SK-N-SH treated with all-trans-retinoic acid at 6 μM for 48 hours (cell line): Measurements from ENCODE around the gene PCBP1.

Source experiments
- ATAC-seq: fragments of 200-7000 bp; cut with Tn5 transposase; 3 replicates; pipeline ENCODE4 v1.9.1; 2020; ENCODE audit warnings: mild to moderate bottlenecking, moderate library complexity
- ARNTL ChIP-seq: fragments of 450-650 bp; formaldehyde crosslinking; IDR thresholded peaks from 2 replicates; pipeline ENCODE4 v1.5.0; 2020; ENCODE audit warnings: low read depth, mild to moderate bottlenecking, moderate library complexity, borderline replicate concordance
- CREB5 ChIP-seq: fragments of 250-450 bp; sonication (Bioruptor Pico); IDR thresholded peaks from 2 replicates; pipeline ENCODE4 v1.5.1; 2020; ENCODE audit warnings: low read depth, mild to moderate bottlenecking, moderate library complexity
- CSDC2 ChIP-seq: fragments of 250-450 bp; sonication (Bioruptor Pico); IDR thresholded peaks from 2 replicates; pipeline ENCODE4 v1.5.0; 2020; ENCODE audit warnings: mild to moderate bottlenecking, moderate library complexity
- ESRRG ChIP-seq: fragments of 250-450 bp; sonication (Bioruptor Pico); IDR thresholded peaks from 2 replicates; pipeline ENCODE4 v1.6.1; 2021; ENCODE audit warnings: mild to moderate bottlenecking
- OSR1 ChIP-seq: fragments of 250-450 bp; sonication (Bioruptor Pico); IDR thresholded peaks from 2 replicates; pipeline ENCODE4 v1.8.0; 2022; ENCODE audit warnings: moderate library complexity, mild to moderate bottlenecking, inconsistent platforms
- PATZ1 ChIP-seq: fragments of 250-450 bp; sonication (Bioruptor Pico); IDR thresholded peaks from 2 replicates; pipeline ENCODE4 v1.8.0; 2020; ENCODE audit warnings: mild to moderate bottlenecking, moderate library complexity, borderline replicate concordance
- PPARA ChIP-seq: fragments of 250-450 bp; sonication (Bioruptor Pico); IDR thresholded peaks from 2 replicates; pipeline ENCODE4 v1.5.0; 2020; ENCODE audit warnings: mild to moderate bottlenecking, borderline replicate concordance
- RARB ChIP-seq: fragments of 250-450 bp; sonication (Bioruptor Pico); IDR thresholded peaks from 2 replicates; pipeline ENCODE4 v1.8.0; 2021; ENCODE audit warnings: mild to moderate bottlenecking, moderate library complexity
- SNAI2 ChIP-seq: fragments of 250-450 bp; sonication (Bioruptor Pico); IDR thresholded peaks from 2 replicates; pipeline ENCODE4 v1.5.0; 2020; ENCODE audit warnings: mild to moderate bottlenecking, moderate library complexity
- TCF4 ChIP-seq: fragments of 250-450 bp; sonication (Bioruptor Pico); IDR thresholded peaks from 2 replicates; pipeline ENCODE4 v1.8.0; 2021; ENCODE audit warnings: mild to moderate bottlenecking, moderate library complexity, borderline replicate concordance
- TOX ChIP-seq: fragments of 250-450 bp; sonication (Bioruptor Pico); IDR thresholded peaks from 2 replicates; pipeline ENCODE4 v1.8.0; 2021; ENCODE audit warnings: mild to moderate bottlenecking, moderate library complexity, borderline replicate concordance
- ZFP3 ChIP-seq: fragments of 250-450 bp; sonication (Bioruptor Pico); IDR thresholded peaks from 2 replicates; pipeline ENCODE4 v1.5.0; 2020; ENCODE audit warnings: mild to moderate bottlenecking, moderate library complexity
- ZFP30 ChIP-seq: fragments of 450-650 bp; formaldehyde crosslinking; IDR thresholded peaks from 2 replicates; pipeline ENCODE4 v1.5.0; 2022; ENCODE audit warnings: mild to moderate bottlenecking, moderate library complexity
- ZNF565 ChIP-seq: fragments of 450-650 bp; formaldehyde crosslinking; conservative IDR thresholded peaks from 2 replicates; pipeline ENCODE4 v1.5.0; 2020; ENCODE audit warnings: low read depth, mild to moderate bottlenecking, moderate library complexity
- ZNF8 ChIP-seq: fragments of 450-650 bp; formaldehyde crosslinking; IDR thresholded peaks from 2 replicates; pipeline ENCODE4 v1.5.0; 2020; ENCODE audit warnings: mild to moderate bottlenecking, moderate library complexity
- TF ChIP-seq, protein P1 (sequence below): fragments of 250-450 bp; sonication (Bioruptor Pico); IDR thresholded peaks from 2 replicates; pipeline ENCODE4 v1.5.0; 2020; ENCODE audit warnings: mild to moderate bottlenecking, moderate library complexity
- TF ChIP-seq, protein P2 (sequence below): fragments of 250-450 bp; sonication (Bioruptor Pico); IDR thresholded peaks from 2 replicates; pipeline ENCODE4 v1.5.1; 2021; ENCODE audit warnings: mild to moderate bottlenecking, moderate library complexity
- TF ChIP-seq, protein P3 (sequence below): fragments of 250-450 bp; sonication (Bioruptor Pico); IDR thresholded peaks from 2 replicates; pipeline ENCODE4 v1.8.0; 2021; ENCODE audit warnings: low read depth, mild to moderate bottlenecking, moderate library complexity, borderline replicate concordance

PCBP1 gene

GRCh38 chr2:70043252-70043875 lies 43.9 kb upstream of the PCBP1 start:
- ATAC-seq: no peak
- TF ChIP-seq, protein P1, sequence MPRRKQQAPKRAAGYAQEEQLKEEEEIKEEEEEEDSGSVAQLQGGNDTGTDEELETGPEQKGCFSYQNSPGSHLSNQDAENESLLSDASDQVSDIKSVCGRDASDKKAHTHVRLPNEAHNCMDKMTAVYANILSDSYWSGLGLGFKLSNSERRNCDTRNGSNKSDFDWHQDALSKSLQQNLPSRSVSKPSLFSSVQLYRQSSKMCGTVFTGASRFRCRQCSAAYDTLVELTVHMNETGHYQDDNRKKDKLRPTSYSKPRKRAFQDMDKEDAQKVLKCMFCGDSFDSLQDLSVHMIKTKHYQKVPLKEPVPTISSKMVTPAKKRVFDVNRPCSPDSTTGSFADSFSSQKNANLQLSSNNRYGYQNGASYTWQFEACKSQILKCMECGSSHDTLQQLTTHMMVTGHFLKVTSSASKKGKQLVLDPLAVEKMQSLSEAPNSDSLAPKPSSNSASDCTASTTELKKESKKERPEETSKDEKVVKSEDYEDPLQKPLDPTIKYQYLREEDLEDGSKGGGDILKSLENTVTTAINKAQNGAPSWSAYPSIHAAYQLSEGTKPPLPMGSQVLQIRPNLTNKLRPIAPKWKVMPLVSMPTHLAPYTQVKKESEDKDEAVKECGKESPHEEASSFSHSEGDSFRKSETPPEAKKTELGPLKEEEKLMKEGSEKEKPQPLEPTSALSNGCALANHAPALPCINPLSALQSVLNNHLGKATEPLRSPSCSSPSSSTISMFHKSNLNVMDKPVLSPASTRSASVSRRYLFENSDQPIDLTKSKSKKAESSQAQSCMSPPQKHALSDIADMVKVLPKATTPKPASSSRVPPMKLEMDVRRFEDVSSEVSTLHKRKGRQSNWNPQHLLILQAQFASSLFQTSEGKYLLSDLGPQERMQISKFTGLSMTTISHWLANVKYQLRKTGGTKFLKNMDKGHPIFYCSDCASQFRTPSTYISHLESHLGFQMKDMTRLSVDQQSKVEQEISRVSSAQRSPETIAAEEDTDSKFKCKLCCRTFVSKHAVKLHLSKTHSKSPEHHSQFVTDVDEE (CRISPR knock-in tag): no peak
- TF ChIP-seq PPARA (CRISPR knock-in tag): no peak
- TF ChIP-seq CSDC2 (CRISPR knock-in tag): no peak
- TF ChIP-seq, all 23 proteins: peak for 0

- ATAC-seq: no peak
- no peak for TF ChIP-seq OSR1
- no peak for TF ChIP-seq ZFP30
- TF ChIP-seq ESRRG (CRISPR knock-in tag): no peak
- TF ChIP-seq TOX (CRISPR knock-in tag): no peak
- no peak for TF ChIP-seq SNAI2 (CRISPR knock-in tag)
- TF ChIP-seq PPARA (CRISPR knock-in tag): no peak
- TF ChIP-seq RARB: no peak
- TF ChIP-seq ZNF8 (CRISPR knock-in tag): no peak
- TF ChIP-seq CSDC2 (CRISPR knock-in tag): no peak
- TF ChIP-seq TCF4 (CRISPR knock-in tag): no peak
- TF ChIP-seq, protein P2, sequence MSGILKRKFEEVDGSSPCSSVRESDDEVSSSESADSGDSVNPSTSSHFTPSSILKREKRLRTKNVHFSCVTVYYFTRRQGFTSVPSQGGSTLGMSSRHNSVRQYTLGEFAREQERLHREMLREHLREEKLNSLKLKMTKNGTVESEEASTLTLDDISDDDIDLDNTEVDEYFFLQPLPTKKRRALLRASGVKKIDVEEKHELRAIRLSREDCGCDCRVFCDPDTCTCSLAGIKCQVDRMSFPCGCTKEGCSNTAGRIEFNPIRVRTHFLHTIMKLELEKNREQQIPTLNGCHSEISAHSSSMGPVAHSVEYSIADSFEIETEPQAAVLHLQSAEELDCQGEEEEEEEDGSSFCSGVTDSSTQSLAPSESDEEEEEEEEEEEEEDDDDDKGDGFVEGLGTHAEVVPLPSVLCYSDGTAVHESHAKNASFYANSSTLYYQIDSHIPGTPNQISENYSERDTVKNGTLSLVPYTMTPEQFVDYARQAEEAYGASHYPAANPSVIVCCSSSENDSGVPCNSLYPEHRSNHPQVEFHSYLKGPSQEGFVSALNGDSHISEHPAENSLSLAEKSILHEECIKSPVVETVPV (CRISPR knock-in tag): no peak
Observed at GRCh38 chr2:70044290-70045040, 42.8 kb upstream of the PCBP1 start.

- no peak for ATAC-seq
- TF ChIP-seq TCF4 (CRISPR knock-in tag): no peak
- no peak for TF ChIP-seq ZNF565
- TF ChIP-seq ZNF8 (CRISPR knock-in tag): no peak
- TF ChIP-seq OSR1: no peak
- TF ChIP-seq, protein P2 (CRISPR knock-in tag): no peak
- TF ChIP-seq PATZ1 (CRISPR knock-in tag): no peak
- no peak for TF ChIP-seq RARB
- no peak for TF ChIP-seq ZFP3 (CRISPR knock-in tag)
- TF ChIP-seq TOX (CRISPR knock-in tag): no peak
- TF ChIP-seq PPARA (CRISPR knock-in tag): no peak
- no peak for TF ChIP-seq SNAI2 (CRISPR knock-in tag)
- no peak for TF ChIP-seq ZFP30
- TF ChIP-seq ARNTL (CRISPR knock-in tag): no peak
- TF ChIP-seq, protein P3, sequence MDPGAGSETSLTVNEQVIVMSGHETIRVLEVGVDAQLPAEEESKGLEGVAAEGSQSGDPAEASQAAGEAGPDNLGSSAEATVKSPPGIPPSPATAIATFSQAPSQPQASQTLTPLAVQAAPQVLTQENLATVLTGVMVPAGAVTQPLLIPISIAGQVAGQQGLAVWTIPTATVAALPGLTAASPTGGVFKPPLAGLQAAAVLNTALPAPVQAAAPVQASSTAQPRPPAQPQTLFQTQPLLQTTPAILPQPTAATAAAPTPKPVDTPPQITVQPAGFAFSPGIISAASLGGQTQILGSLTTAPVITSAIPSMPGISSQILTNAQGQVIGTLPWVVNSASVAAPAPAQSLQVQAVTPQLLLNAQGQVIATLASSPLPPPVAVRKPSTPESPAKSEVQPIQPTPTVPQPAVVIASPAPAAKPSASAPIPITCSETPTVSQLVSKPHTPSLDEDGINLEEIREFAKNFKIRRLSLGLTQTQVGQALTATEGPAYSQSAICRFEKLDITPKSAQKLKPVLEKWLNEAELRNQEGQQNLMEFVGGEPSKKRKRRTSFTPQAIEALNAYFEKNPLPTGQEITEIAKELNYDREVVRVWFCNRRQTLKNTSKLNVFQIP: no peak
- TF ChIP-seq CREB5 (CRISPR knock-in tag): no peak
Observed at GRCh38 chr2:70045405-70045804, 41.9 kb upstream of the PCBP1 start.
